ENCODE results near the gene FGF18. TPM values are rescaled to one million over a fixed set of nuclear protein-coding genes. Genes with fewer than 3 reads are reported as not detected.

FGF18 gene
- total and polyA plus RNA-seq, 10 of the 15 experiments (the other 5 are each of a cell fraction or from before 2014, with no cell fraction given) = 0.03 to 0.10 (median 0.06) TPM; not detected in 5

GRCh38 chr5:171495122-171495700 lies 75.8 kb downstream of the FGF18 start:
- in situ Hi-C loops (cut with MboI) (no loop called here), intact Hi-C loops (cut with micrococcal nuclease; ENCODE audit: unreplicated experiment) (no loop called here)
- ChIA-PET RAD21 (ENCODE audit: unreplicated experiment) (no interaction called here), CTCF (interaction anchor here (0.7 to 1.4 kb wide), 2 partner anchors 10 to 13 kb away, joined by 3 to 4 read pairs; no protein-coding TSS in a partner anchor), SMC1A (ENCODE audit: uncharacterized antibody, unreplicated experiment) (no interaction called here), POLR2A (no interaction called here)
- H4K20me1 ChIP-seq (ENCODE audit: control insufficient read depth, insufficient read depth) = no peaks in the 10 kb centered on the region
- TF ChIP-seq SMAD1 (IDR thresholded peaks at IDR 0.05; ENCODE audit: low read depth, partially characterized antibody) (no peak), MXI1 (IDR thresholded peaks at IDR 0.05; ENCODE audit: low read depth, low read length) (no peak), ZSCAN29 (IDR thresholded peaks at IDR 0.05) (no peak), RCOR1 (conservative IDR thresholded peaks at IDR 0.05; ENCODE audit: low read depth, low read length) (no peak), YBX1 (IDR thresholded peaks at IDR 0.05) (no peak), STAT1 (conservative IDR thresholded peaks at IDR 0.05) (no peak), PRDM15 (CRISPR knock-in tag; IDR thresholded peaks at IDR 0.05) (no peak), GABPA (IDR thresholded peaks at IDR 0.05; ENCODE audit: low read depth) (no peak), NFIC (IDR thresholded peaks at IDR 0.05; ENCODE audit: low read depth, low read length) (no peak), CTCF (IDR thresholded peaks at IDR 0.05 in 2 of 3, conservative IDR thresholded peaks at IDR 0.05 in 1 of 3; ENCODE audit: control insufficient read depth in 2 of 3, extremely low read depth in 1 of 3, insufficient read depth in 1 of 3, low read depth in 3 of 3, low read length in 3 of 3) (no peak), BCL11A (IDR thresholded peaks at IDR 0.05; ENCODE audit: low read depth, low read length) (no peak)
- TF ChIP-seq, protein P1, sequence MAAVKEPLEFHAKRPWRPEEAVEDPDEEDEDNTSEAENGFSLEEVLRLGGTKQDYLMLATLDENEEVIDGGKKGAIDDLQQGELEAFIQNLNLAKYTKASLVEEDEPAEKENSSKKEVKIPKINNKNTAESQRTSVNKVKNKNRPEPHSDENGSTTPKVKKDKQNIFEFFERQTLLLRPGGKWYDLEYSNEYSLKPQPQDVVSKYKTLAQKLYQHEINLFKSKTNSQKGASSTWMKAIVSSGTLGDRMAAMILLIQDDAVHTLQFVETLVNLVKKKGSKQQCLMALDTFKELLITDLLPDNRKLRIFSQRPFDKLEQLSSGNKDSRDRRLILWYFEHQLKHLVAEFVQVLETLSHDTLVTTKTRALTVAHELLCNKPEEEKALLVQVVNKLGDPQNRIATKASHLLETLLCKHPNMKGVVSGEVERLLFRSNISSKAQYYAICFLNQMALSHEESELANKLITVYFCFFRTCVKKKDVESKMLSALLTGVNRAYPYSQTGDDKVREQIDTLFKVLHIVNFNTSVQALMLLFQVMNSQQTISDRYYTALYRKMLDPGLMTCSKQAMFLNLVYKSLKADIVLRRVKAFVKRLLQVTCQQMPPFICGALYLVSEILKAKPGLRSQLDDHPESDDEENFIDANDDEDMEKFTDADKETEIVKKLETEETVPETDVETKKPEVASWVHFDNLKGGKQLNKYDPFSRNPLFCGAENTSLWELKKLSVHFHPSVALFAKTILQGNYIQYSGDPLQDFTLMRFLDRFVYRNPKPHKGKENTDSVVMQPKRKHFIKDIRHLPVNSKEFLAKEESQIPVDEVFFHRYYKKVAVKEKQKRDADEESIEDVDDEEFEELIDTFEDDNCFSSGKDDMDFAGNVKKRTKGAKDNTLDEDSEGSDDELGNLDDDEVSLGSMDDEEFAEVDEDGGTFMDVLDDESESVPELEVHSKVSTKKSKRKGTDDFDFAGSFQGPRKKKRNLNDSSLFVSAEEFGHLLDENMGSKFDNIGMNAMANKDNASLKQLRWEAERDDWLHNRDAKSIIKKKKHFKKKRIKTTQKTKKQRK (IDR thresholded peaks at IDR 0.05; ENCODE audit: low read depth, low read length) = no peak
- ATAC-seq = no peak
- no peak overlapping the region for H3K27ac ChIP-seq (ENCODE audit: control insufficient read depth, insufficient read depth)
- H3K79me2 ChIP-seq (ENCODE audit: control insufficient read depth, insufficient read depth, low read length) = no peaks in the 10 kb centered on the region
- H3K36me3 ChIP-seq (ENCODE audit: control insufficient read depth in 2 of 2, insufficient read depth in 2 of 2, low read length in 1 of 2) = no peaks in the 10 kb centered on the region
- no peak for DNase-seq (ENCODE audit: low read depth, low spot score)
- H3K27me3 ChIP-seq (replicated peaks in 1 of 2; ENCODE audit: control insufficient read depth in 2 of 2, insufficient read depth in 2 of 2, low read length in 1 of 2) = no peaks in the 10 kb centered on the region; a peak in 1 of 4 replicates
- no peaks in the 10 kb centered on the region for H3K4me1 ChIP-seq (ENCODE audit: control insufficient read depth, insufficient read depth, low read length)
- no peak overlapping the region for H3K9ac ChIP-seq (ENCODE audit: control insufficient read depth, insufficient read depth, low read length)
- no peak overlapping the region for H3K4me3 ChIP-seq
- no peak for FAIRE-seq
- H2AFZ ChIP-seq (ENCODE audit: control insufficient read depth, low read depth, low read length) = no peak overlapping the region
- H3K9me3 ChIP-seq (replicated peaks; ENCODE audit: control insufficient read depth, insufficient read depth, low read length) = no peaks in the 10 kb centered on the region
- H3K4me2 ChIP-seq (ENCODE audit: control insufficient read depth, insufficient read depth) = no peak overlapping the region
- WGBS (ENCODE audit: insufficient coverage, insufficient replicate concordance, low lambda C conversion rate, missing lambda C conversion rate) = 40% methylated on average over 4 of the region's 5 CpGs
- no TSS peak for BruUV-seq (replicated peaks)
